Glutamatergic neuron (in vitro differentiated cells): Measurements from ENCODE around the gene THEM5. TPM values are rescaled to one million over a fixed set of nuclear protein-coding genes. Genes with fewer than 3 reads are reported as not detected.

ENCODE experiments used
- DNase-seq: peaks from one replicate; pipeline ENCODE4 v3.0.0; 2022
- H3K27ac Mint-ChIP-seq: one replicate; pipeline ENCODE4 v1.8.0; 2020; ENCODE audit warnings: mild to moderate bottlenecking, mixed read lengths, inconsistent platforms; ENCODE audit not compliant: unreplicated experiment
- H3K27me3 Mint-ChIP-seq: one replicate; pipeline ENCODE4 v1.8.0; 2020; ENCODE audit warnings: mild to moderate bottlenecking, moderate library complexity, mixed read lengths, inconsistent platforms; ENCODE audit not compliant: unreplicated experiment
- H3K36me3 Mint-ChIP-seq: one replicate; pipeline ENCODE4 v1.8.0; 2020; ENCODE audit warnings: mild to moderate bottlenecking, mixed read lengths, inconsistent platforms; ENCODE audit not compliant: unreplicated experiment
- H3K4me1 Mint-ChIP-seq: one replicate; pipeline ENCODE4 v1.8.0; 2020; ENCODE audit warnings: mild to moderate bottlenecking, low read depth, mixed read lengths, inconsistent platforms; ENCODE audit not compliant: unreplicated experiment
- H3K4me3 Mint-ChIP-seq: one replicate; pipeline ENCODE4 v1.8.0; 2020; ENCODE audit warnings: mild to moderate bottlenecking, mixed read lengths, inconsistent platforms; ENCODE audit not compliant: unreplicated experiment
- H3K9me3 Mint-ChIP-seq: one replicate; pipeline ENCODE4 v1.8.0; 2020; ENCODE audit warnings: mild to moderate bottlenecking, moderate library complexity, mixed read lengths, inconsistent platforms; ENCODE audit not compliant: unreplicated experiment
- CTCF ChIP-seq: fragments of 200-600 bp; sonication (generic); IDR thresholded peaks from one replicate; pipeline ENCODE4 v1.5.0; 2021; ENCODE audit not compliant: partially characterized antibody, unreplicated experiment
- total RNA-seq: library from RNA; stranded (reverse); fragmentation: NEBNext Ultra II Directional; extraction: Animal tissue kit (Norgen Biotek cat#: 25700); gene quantifications from one replicate; pipeline ENCODE4 v1.2.1, GENCODE V29; 2021; ENCODE audit not compliant: unreplicated experiment

The THEM5 gene
- total RNA-seq, 1 donor from 2014 or later = not detected

- H3K9me3 Mint-ChIP-seq = peaks cover 6% of the 10 kb centered on the region
- peak; percentile 58 for DNase-seq
- peak within 1 kb of the TSS; percentile 82 for H3K4me3 Mint-ChIP-seq
- peaks cover 4% of the 10 kb centered on the region for H3K4me1 Mint-ChIP-seq
- peak within 1 kb of the TSS; percentile 11 for H3K27ac Mint-ChIP-seq
- H3K27me3 Mint-ChIP-seq = peaks cover 25% of the 10 kb centered on the region
- TF ChIP-seq CTCF = no peak
- no peaks in the 10 kb centered on the region for H3K36me3 Mint-ChIP-seq
Observed at GRCh38 chr1:151839457-151840403, 13.8 kb downstream of the THEM5 start, which contains the start of gene C2CD4D. TSS of gene C2CD4D (minus strand) at chr1:151839820. CDS start at chr1:151838989, 831 bp downstream.

GRCh38 chr1:151839082-151839412 lies 14.5 kb downstream of the THEM5 start:
- H3K4me1 Mint-ChIP-seq = peaks cover 4% of the 10 kb centered on the region
- H3K36me3 Mint-ChIP-seq = no peaks in the 10 kb centered on the region
- H3K27ac Mint-ChIP-seq = no peak overlapping the region
- no peak for DNase-seq
- TF ChIP-seq CTCF = no peak
- H3K27me3 Mint-ChIP-seq = peaks cover 23% of the 10 kb centered on the region
- H3K9me3 Mint-ChIP-seq = peaks cover 6% of the 10 kb centered on the region
- H3K4me3 Mint-ChIP-seq = peak overlapping the region; percentile 82

GRCh38 chr1:151838222-151839081 lies 15.1 kb downstream of the THEM5 start:
- Mint-ChIP-seq H3K9me3 (peaks cover 6% of the 10 kb centered on the region), H3K4me3 (peak overlapping the region; percentile 82), H3K36me3 (no peaks in the 10 kb centered on the region), H3K4me1 (peaks cover 4% of the 10 kb centered on the region), H3K27ac (no peak overlapping the region), H3K27me3 (peaks cover 23% of the 10 kb centered on the region)
- TF ChIP-seq CTCF = no peak
- DNase-seq = no peak

- peaks cover 23% of the 10 kb centered on the region for H3K27me3 Mint-ChIP-seq
- peaks cover 4% of the 10 kb centered on the region for H3K4me1 Mint-ChIP-seq
- H3K4me3 Mint-ChIP-seq = peak overlapping the region; percentile 63
- no peak overlapping the region for H3K27ac Mint-ChIP-seq
- DNase-seq = no peak
- no peak for TF ChIP-seq CTCF
- peaks cover 6% of the 10 kb centered on the region for H3K9me3 Mint-ChIP-seq
- no peaks in the 10 kb centered on the region for H3K36me3 Mint-ChIP-seq
Observed at GRCh38 chr1:151837884-151838221, 15.7 kb downstream of the THEM5 start.
